GM12878 (cell line): ENCODE measurements around the gene BTG1. TPM values are rescaled to one million over a fixed set of nuclear protein-coding genes. Genes with fewer than 3 reads are reported as not detected.
A peak's percentile ranks its signal among the peaks of the same experiment; 100 is the strongest.

Source experiments
- ATF2 ChIP-seq: IDR thresholded peaks from 2 replicates; pipeline ENCODE4 v1.6.1; 2012; ENCODE audit warnings: low read length, inconsistent platforms
- BACH1 ChIP-seq: fragments of 450-650 bp; IDR thresholded peaks from 2 replicates; pipeline ENCODE4 v1.6.1; 2017; ENCODE audit warnings: mild to moderate bottlenecking, borderline replicate concordance
- CUX1 ChIP-seq: IDR thresholded peaks from 2 replicates; pipeline ENCODE4 v1.6.1; 2012; ENCODE audit warnings: improper control_type of control experiment, low read depth, low read length; ENCODE audit not compliant: insufficient replicate concordance
- FOXM1 ChIP-seq: IDR thresholded peaks from 2 replicates; pipeline ENCODE4 v1.6.1; 2012; ENCODE audit warnings: low read depth, mild to moderate bottlenecking, inconsistent platforms, low read length, moderate library complexity
- IRF4 ChIP-seq: IDR thresholded peaks from 2 replicates; pipeline ENCODE4 v1.6.1; 2011; ENCODE audit warnings: low read depth, low read length
- MLLT1 ChIP-seq: fragments of 450-650 bp; IDR thresholded peaks from 2 replicates; pipeline ENCODE4 v1.6.1; 2016; ENCODE audit warnings: mild to moderate bottlenecking
- NBN ChIP-seq: fragments of 450-650 bp; IDR thresholded peaks from 2 replicates; pipeline ENCODE4 v1.6.1; 2016
- NFIC ChIP-seq: IDR thresholded peaks from 2 replicates; pipeline ENCODE4 v1.6.1; 2012; ENCODE audit warnings: low read depth, mild to moderate bottlenecking, inconsistent platforms, low read length, moderate library complexity
- NKRF ChIP-seq: fragments of 450-650 bp; conservative IDR thresholded peaks from 2 replicates; pipeline ENCODE4 v1.6.1; 2017; ENCODE audit warnings: mild to moderate bottlenecking, moderate library complexity
- NR2C1 ChIP-seq: fragments of 450-650 bp; IDR thresholded peaks from 2 replicates; pipeline ENCODE4 v1.6.1; 2017; ENCODE audit warnings: antibody characterized with exemption, mild to moderate bottlenecking, moderate library complexity
- PML ChIP-seq: IDR thresholded peaks from 2 replicates; pipeline ENCODE4 v1.6.1; 2012; ENCODE audit warnings: low read length, inconsistent platforms
- POLR2AphosphoS5 ChIP-seq: IDR thresholded peaks from 2 replicates; pipeline ENCODE4 v1.6.1; 2011; ENCODE audit warnings: mild to moderate bottlenecking, low read length, inconsistent platforms
- RBBP5 ChIP-seq: fragments of 200-600 bp; sonication (generic); conservative IDR thresholded peaks from 2 replicates; pipeline ENCODE4 v1.6.1; 2016
- RUNX3 ChIP-seq: IDR thresholded peaks from 2 replicates; pipeline ENCODE4 v1.6.1; 2012; ENCODE audit warnings: low read length, inconsistent platforms
- SMAD5 ChIP-seq: IDR thresholded peaks from 2 replicates; pipeline ENCODE4 v1.6.1; 2016; ENCODE audit warnings: antibody characterized with exemption, low read depth
- SP1 ChIP-seq: IDR thresholded peaks from one replicate; pipeline ENCODE4 v1.6.1; 2011; ENCODE audit warnings: low read depth, low read length
- ZBTB11 ChIP-seq: fragments of 450-650 bp; formaldehyde crosslinking; IDR thresholded peaks from 2 replicates; pipeline ENCODE4 v1.5.0; 2022; ENCODE audit warnings: mild to moderate bottlenecking, missing genetic modification characterization
- polyA plus RNA-seq, 11 experiments: library from polyadenylated mRNA; depleted of rRNA in 4 of 11; unstranded in 6 of 11; stranded (reverse) in 5 of 11; fragments of >200 nt; fragmentation: Nextera tagmentation in 4 of 11; fragmentation: Illumina TruSeq in 1 of 11; extraction: Ambion mirVana in 4 of 11; extraction: Trizol in 1 of 11; gene quantifications; 1 replicate in 1 of 11; 2 replicates in 10 of 11; pipeline versions ENCODE4 v1.2.1 to v1.2.3, GENCODE V29; 2011 to 2016; ENCODE audit warnings: inconsistent platforms in 2 of 11, missing spikeins in 2 of 11, low read depth in 1 of 11
- total RNA-seq, 4 experiments: library from RNA; depleted of rRNA in 3 of 4; stranded (reverse); fragments of >200 nt in 3 of 4; fragmentation: Illumina TruSeq in 1 of 4; extraction: Trizol in 1 of 4; gene quantifications; 2 replicates each; pipeline versions ENCODE4 v1.2.1 to v1.2.3, GENCODE V29; 2013 to 2021

Gene BTG1
- total and polyA plus RNA-seq, 10 of the 15 experiments (the other 5 are each of a cell fraction or from before 2014, with no cell fraction given) = 23.7 to 194 (median 56.4) TPM

GRCh38 chr12:92141591-92142121 lies 4.0 kb downstream of the BTG1 start (continued):
- TF ChIP-seq ATF2 (peak; percentile 26; the same call in 1 of the 2 replicates), RBBP5 (no peak), BACH1 (0 out of 2 replicates have a peak, but pooled peaks have one; percentile 12), SP1 (no peak), NFIC (0 out of 2 replicates have a peak, but pooled peaks have one; percentile 5), MLLT1 (peak; percentile 32; the same call in 1 of the 2 replicates), FOXM1 (no peak), POLR2AphosphoS5 (peak; percentile 81), NBN (no peak), PML (no peak), RUNX3 (peak; percentile 33; the same call in 1 of the 2 replicates), NR2C1 (no peak), ZBTB11 (CRISPR knock-in tag) (no peak), NKRF (peak; percentile 52; the same call in 1 of the 2 replicates), IRF4 (no peak), SMAD5 (0 out of 2 replicates have a peak, but pooled peaks have one; percentile 22), CUX1 (no peak)
